SK-N-SH treated with all-trans-retinoic acid at 6 μM for 48 hours (cell line): ENCODE data around the gene MXRA7.

Experiments used
- ARNTL ChIP-seq: fragments of 450-650 bp; formaldehyde crosslinking; IDR thresholded peaks from 2 replicates; pipeline ENCODE4 v1.5.0; 2020; ENCODE audit warnings: low read depth, mild to moderate bottlenecking, moderate library complexity, borderline replicate concordance
- BACH2 ChIP-seq: fragments of 250-450 bp; sonication (Bioruptor Pico); IDR thresholded peaks from 2 replicates; pipeline ENCODE4 v1.9.0; 2021; ENCODE audit warnings: mild to moderate bottlenecking, borderline replicate concordance
- GLIS3 ChIP-seq: fragments of 250-450 bp; sonication (Bioruptor Pico); IDR thresholded peaks from 2 replicates; pipeline ENCODE4 v1.5.0; 2020; ENCODE audit warnings: mild to moderate bottlenecking, moderate library complexity
- RARB ChIP-seq: fragments of 250-450 bp; sonication (Bioruptor Pico); IDR thresholded peaks from 2 replicates; pipeline ENCODE4 v1.8.0; 2021; ENCODE audit warnings: mild to moderate bottlenecking, moderate library complexity
- TOX ChIP-seq: fragments of 250-450 bp; sonication (Bioruptor Pico); IDR thresholded peaks from 2 replicates; pipeline ENCODE4 v1.8.0; 2021; ENCODE audit warnings: mild to moderate bottlenecking, moderate library complexity, borderline replicate concordance
- ZFP3 ChIP-seq: fragments of 250-450 bp; sonication (Bioruptor Pico); IDR thresholded peaks from 2 replicates; pipeline ENCODE4 v1.5.0; 2020; ENCODE audit warnings: mild to moderate bottlenecking, moderate library complexity
- ZFP30 ChIP-seq: fragments of 450-650 bp; formaldehyde crosslinking; IDR thresholded peaks from 2 replicates; pipeline ENCODE4 v1.5.0; 2022; ENCODE audit warnings: mild to moderate bottlenecking, moderate library complexity
- TF ChIP-seq, protein P1 (sequence below): fragments of 250-450 bp; sonication (Bioruptor Pico); IDR thresholded peaks from 2 replicates; pipeline ENCODE4 v1.5.1; 2020; ENCODE audit warnings: low read depth, mild to moderate bottlenecking, moderate library complexity
- TF ChIP-seq, protein P2 (sequence below): fragments of 250-450 bp; sonication (Bioruptor Pico); IDR thresholded peaks from 2 replicates; pipeline ENCODE4 v1.8.0; 2020; ENCODE audit warnings: mild to moderate bottlenecking, moderate library complexity, borderline replicate concordance

DNA sequence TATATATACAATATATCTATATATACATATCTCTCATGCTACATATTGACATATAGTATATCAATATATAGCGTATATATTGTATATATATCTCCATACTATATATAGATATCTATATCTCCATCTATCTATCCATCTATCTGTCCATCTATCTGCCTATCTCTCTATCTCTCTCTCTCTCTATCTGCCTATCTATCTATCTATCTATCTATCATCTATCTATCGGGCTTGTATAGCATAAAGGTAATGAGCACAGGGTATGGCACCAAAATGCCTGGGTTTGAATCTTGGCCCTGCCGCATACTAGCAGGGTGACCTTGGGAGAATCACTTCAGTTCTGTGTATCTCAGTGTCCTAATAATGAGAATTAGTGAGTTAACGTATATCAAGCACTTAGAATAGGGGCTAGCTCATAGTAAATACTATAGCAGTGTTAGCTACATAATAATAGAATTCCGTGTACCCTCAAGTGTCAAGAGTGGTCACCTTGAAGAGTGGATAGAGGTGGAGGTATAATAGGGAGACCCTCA, 68.7 kb downstream of the MXRA7 start:
- no peak for TF ChIP-seq ARNTL (CRISPR knock-in tag)
- no peak for TF ChIP-seq TOX (CRISPR knock-in tag)
- TF ChIP-seq BACH2 = no peak
- no peak for TF ChIP-seq ZFP3 (CRISPR knock-in tag)
- TF ChIP-seq, protein P1, sequence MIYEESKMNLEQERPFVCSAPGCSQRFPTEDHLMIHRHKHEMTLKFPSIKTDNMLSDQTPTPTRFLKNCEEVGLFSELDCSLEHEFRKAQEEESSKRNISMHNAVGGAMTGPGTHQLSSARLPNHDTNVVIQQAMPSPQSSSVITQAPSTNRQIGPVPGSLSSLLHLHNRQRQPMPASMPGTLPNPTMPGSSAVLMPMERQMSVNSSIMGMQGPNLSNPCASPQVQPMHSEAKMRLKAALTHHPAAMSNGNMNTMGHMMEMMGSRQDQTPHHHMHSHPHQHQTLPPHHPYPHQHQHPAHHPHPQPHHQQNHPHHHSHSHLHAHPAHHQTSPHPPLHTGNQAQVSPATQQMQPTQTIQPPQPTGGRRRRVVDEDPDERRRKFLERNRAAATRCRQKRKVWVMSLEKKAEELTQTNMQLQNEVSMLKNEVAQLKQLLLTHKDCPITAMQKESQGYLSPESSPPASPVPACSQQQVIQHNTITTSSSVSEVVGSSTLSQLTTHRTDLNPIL = no peak
- no peak for TF ChIP-seq GLIS3 (CRISPR knock-in tag)
- TF ChIP-seq, protein P2, sequence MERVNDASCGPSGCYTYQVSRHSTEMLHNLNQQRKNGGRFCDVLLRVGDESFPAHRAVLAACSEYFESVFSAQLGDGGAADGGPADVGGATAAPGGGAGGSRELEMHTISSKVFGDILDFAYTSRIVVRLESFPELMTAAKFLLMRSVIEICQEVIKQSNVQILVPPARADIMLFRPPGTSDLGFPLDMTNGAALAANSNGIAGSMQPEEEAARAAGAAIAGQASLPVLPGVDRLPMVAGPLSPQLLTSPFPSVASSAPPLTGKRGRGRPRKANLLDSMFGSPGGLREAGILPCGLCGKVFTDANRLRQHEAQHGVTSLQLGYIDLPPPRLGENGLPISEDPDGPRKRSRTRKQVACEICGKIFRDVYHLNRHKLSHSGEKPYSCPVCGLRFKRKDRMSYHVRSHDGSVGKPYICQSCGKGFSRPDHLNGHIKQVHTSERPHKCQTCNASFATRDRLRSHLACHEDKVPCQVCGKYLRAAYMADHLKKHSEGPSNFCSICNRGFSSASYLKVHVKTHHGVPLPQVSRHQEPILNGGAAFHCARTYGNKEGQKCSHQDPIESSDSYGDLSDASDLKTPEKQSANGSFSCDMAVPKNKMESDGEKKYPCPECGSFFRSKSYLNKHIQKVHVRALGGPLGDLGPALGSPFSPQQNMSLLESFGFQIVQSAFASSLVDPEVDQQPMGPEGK (CRISPR knock-in tag) = no peak
- no peak for TF ChIP-seq ZFP30 (CRISPR knock-in tag)
- no peak for TF ChIP-seq RARB (CRISPR knock-in tag)
